HG02642 (cell line): ENCODE data around the gene KCNJ6.
"Not testable (repeated sequence)": the region's sequence is repeated elsewhere in the genome, so short reads cannot be mapped to it uniquely, and the experiment has no call there.

ENCODE experiments used
- ATAC-seq: cut with Tn5 transposase; IDR thresholded peaks from one replicate; pipeline ENCODE4 v1.9.1; 2021; ENCODE audit warnings: mild to moderate bottlenecking; ENCODE audit not compliant: unreplicated experiment, poor library complexity

KCNJ6 gene

GRCh38 chr21:37587635-37588177 lies 328.6 kb downstream of the KCNJ6 start:
- no peak for ATAC-seq

DNA sequence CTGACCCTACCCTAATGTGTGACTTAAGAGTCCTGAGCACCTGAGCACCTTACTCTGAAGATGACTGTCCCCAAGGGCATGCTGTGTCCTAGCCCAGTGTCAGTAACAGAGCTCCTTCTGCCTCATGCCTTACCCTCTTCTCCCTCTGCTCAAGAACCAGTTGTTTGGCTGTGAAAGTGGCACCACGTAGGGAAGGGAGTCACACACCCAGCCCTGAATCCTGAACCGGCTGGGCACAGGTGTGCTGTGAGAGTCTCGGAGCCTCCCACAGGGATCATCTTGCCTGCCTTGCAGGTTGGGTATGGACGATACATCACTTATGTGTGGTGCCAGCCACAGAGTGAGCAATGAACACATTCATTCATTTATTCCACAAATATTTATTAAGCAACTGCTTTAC lies 329.1 kb downstream of the KCNJ6 start:
- ATAC-seq, result no peak

DNA sequence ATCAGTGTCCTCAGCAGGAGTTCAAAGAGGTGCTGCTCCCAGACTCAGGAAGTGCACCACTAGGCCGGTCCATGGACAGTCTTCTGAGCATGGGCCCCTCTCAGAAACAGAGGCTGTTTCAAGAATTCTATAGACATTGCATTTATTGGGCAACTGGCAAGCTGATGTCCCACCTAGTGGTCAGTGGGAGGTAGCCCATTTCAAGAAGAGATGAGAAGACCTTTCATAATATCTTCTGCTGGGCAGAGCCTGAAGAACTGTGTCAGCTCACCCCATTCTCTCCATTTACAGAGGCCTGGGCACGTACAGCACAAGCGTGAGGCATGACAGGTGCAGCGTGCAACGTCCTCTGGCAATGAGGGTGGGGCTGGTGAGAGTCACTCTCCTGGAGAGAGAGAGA lies 333.7 kb downstream of the KCNJ6 start:
- no peak for ATAC-seq

- ATAC-seq, result no peak
Measured at GRCh38 chr21:37580666-37581065, 335.6 kb downstream of the KCNJ6 start.

GRCh38 chr21:37579356-37579755 lies 336.9 kb downstream of the KCNJ6 start:
- no peak for ATAC-seq

DNA sequence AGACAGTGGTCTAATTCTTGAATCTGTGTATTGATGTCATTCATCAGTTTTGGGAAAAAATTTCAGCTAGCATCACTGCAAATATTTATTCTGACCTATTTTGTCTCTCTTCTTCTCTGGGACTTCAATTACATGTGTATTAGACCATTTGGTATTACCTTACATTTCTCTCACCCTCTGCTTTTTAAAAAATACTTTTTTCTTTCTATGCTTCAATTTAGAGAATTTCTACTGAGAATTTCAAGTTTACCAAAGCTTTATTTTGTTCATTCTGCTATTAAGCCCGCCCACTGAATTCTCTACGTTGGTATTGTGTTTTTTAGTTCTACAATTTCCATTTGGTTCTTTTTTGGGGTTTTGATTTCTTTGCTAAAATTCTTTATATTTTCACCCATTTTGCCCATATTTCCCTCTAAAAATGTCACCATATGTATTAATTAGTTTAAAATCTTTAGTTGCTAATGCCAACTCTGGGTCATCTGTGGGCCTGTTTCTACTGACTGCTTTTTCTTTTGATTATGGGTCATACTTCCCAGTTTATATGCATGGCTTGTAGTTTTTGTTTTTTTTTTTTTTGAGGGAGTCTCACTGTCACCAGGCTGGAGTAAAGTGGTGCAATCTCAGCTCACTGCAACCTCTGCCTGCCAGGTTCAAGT lies 337.7 kb downstream of the KCNJ6 start:
- ATAC-seq, result no peak

- not testable (repeated sequence) for ATAC-seq
Measured at GRCh38 chr21:37576929-37577328, 339.3 kb downstream of the KCNJ6 start.

GRCh38 chr21:37575580-37575979 lies 340.7 kb downstream of the KCNJ6 start:
- ATAC-seq, result no peak

DNA sequence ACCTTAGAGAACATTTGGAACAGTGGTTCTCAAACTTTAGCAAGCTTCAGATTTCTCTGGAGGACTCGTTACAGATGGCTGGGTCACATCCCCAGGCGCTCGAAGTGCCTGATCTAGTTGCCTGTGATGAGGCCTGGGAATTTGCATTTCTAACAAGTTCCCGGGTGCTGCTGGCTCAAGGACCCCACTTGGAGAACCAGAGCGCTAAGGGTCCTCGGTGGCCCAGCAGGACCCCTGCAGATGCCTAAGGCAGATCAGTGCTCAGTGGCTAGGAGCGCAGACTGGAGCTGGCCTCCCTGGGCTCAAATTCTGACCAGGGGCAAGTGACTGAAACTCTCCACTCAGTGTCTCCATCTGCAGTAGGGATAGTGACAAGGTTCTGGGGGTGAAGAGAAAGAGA lies 341.5 kb downstream of the KCNJ6 start:
- no peak for ATAC-seq

DNA sequence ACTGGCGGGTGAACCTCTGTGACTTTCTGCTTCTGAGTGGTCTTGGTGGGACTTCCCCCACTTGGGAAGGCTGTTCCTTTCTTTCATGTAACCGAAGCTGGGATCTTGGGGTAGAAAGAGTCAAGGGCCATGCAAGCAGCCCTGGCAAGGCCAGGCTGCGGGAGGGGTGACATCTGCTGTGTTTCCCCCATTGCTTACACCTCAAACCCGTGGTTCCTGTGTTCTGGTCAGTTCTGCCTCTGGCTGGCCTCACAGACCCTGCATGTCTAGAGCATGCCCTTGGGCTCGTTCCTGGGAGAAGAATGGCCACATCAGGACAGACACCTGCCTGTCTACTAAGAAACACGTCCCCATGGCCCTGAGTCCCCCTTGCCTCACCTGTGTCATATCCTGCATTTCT lies 341.9 kb downstream of the KCNJ6 start:
- no peak for ATAC-seq

- ATAC-seq, result no peak
Measured at GRCh38 chr21:37571442-37571841, 344.8 kb downstream of the KCNJ6 start.

- no peak for ATAC-seq
Measured at GRCh38 chr21:37568916-37569315, 347.3 kb downstream of the KCNJ6 start.

- no peak for ATAC-seq
Measured at GRCh38 chr21:37568415-37568814, 347.8 kb downstream of the KCNJ6 start.

GRCh38 chr21:37566790-37567615 lies 349.3 kb downstream of the KCNJ6 start:
- ATAC-seq, result no peak

DNA sequence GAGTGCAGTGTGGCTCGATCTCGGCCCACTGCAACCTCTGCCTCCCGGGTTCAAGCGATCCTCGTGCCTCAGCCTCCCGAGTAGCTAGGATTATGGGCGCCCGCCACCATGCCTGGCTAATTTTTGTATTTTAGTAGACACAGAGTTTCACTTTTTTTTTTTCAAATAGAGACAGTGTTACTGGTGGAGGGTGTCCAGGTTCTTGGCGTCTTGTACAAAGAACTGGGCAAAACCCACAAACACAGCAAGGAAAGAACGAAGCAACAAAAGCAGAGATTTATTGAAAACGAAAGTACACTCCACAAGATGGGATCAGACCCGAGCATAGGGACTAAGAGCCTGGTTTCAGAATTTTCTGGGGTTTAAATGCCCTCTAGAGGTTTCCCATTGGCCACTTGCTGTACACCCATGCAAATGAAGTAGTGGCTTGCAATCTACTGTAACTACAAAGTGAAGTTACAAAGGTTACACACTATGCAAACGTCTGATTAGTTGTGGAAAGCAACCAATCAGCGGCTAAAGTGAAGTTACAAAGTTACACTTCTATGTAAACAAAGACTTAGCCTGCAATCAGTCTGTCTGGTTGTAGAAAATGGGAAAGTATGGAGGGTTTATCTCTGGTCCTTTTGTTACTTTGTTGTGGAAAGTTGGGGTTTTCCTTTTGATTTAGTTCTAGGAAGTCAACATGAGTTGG lies 350.6 kb downstream of the KCNJ6 start:
- no peak for ATAC-seq

- ATAC-seq, result no peak
Measured at GRCh38 chr21:37564924-37565529, 351.2 kb downstream of the KCNJ6 start.

DNA sequence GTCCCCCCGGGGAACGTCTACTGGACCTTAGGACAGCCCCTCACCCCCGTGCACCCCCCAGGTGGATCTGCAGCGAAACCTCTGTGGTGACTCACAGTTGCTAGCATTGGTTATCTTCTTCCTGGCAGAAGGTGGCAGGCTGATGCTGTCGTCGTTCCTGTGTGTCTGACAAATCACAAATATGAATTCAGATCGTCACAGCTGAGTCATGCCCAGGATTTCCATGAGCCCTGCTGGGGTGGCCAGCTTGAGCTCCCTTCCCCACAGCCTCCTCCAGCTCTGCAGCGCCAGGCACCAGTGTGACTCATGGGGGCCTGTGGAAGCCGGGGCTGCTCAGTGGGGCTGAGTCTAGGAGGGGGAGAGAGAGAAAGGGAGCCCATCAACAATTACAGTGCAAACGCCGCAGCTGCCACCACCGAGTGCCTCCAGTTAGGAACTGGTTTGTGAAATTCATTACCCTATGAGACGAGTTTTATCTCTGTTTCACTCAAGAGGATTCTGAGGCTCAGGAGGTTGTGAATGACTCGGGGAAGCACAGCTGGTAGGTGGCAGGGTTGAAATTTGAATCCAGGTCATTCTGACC lies 351.8 kb downstream of the KCNJ6 start:
- ATAC-seq, result peak; percentile 47

GRCh38 chr21:37563641-37564340 lies 352.5 kb downstream of the KCNJ6 start:
- peak; percentile 92 for ATAC-seq

GRCh38 chr21:37562920-37563640 lies 353.2 kb downstream of the KCNJ6 start:
- ATAC-seq, result peak; percentile 24
